GM18867 (cell line): ENCODE data around the gene PGBD5.
"Not testable (repeated sequence)": the region's sequence is repeated elsewhere in the genome, so short reads cannot be mapped to it uniquely, and the experiment has no call there.

Experiments used
- ATAC-seq: cut with Tn5 transposase; IDR thresholded peaks from one replicate; pipeline ENCODE4 v1.9.1; 2021; ENCODE audit warnings: mild to moderate bottlenecking, moderate library complexity; ENCODE audit not compliant: unreplicated experiment

Gene PGBD5

DNA sequence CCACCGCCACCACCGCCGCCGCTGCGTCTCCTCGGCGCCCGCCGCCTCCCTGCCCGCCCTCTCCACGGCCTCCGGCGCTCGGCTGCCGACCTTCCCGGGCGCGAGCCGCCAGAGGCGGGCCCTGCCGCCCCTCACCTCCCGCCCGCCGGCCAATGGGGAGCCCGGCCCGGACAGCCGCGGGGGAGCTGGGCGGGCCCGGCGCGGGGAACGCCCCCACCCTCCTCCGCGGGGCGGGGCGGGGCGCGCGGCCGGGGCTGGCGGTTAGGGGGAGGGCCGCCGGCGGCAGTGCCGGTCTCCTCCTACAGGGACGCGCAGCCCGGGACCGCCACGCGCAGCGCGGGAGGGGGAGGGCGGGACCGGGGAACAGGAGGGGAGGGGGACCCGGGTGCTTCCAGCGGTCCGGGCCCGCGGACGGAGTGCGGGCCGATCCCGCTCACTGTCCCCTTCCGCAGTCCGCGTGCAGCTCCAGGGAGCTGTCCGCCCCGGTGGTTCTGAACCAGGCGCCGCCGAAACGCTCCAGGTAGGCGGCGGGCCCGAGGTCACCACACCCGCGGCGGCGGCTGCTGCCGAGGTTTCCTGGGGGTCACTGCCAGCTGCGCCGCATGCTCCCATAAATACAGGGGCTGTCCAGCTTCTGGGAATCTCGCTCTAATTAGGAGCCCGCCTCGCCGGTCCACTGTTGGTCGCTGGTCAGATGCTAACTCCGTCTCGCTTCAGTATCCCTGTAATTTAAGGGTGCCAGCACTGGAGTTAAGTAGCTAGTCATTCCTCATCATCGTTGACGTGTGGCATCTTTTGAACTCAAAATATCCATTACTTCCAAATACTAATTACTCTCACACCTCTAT lies at the start of gene PGBD5:
Gene PGBD5 (minus strand): TSS at position 87 of the 848 bp plus-strand sequence. CDS start 404 bp downstream, outside the sequence.
- ATAC-seq = peak; percentile 90

GRCh38 chr1:230474924-230475323 lies 48.8 kb upstream of the PGBD5 start:
- not testable (repeated sequence) for ATAC-seq

DNA sequence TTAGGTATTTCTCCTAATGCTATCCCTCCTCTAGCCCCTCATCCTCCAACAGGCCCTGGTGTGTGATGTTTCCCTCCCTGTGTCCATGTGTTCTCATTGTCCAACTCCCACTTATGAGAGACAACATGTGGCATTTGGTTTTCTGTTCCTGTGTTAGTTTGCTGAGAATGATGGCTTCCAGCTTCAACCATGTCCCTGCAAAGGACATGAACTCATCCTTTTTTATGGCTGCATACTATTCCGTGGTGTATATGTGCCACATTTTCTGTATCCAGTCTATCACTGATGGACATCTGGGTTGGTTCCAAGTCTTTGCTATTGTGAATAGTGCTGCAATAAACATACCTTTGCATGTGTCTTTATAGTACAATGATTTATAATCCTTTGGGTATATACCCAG lies 44.6 kb upstream of the PGBD5 start:
- ATAC-seq = not testable (repeated sequence)

DNA sequence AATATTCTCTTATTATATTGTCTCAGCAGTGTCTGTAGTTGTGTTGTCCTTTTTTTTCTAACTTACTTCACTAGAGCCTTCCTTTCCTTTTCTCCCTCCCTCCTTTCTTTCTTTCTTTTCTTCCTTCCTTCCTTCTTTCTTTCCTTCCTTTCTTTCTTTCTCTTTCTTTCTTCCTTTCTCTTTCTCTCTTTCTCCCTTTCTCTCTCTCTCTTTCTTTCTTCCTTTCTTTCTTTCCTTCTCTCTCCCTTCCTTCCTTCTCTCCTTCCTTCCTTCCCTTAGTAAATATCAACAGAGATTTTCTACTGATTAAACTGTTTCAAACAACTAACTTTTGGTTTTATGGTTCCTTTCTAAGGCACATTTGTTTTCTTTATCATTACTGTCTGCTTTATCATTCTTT lies 43.1 kb upstream of the PGBD5 start:
- no peak for ATAC-seq

GRCh38 chr1:230465691-230466090 lies 39.6 kb upstream of the PGBD5 start:
- ATAC-seq = no peak

- ATAC-seq = no peak
Observed at GRCh38 chr1:230464671-230465070, 38.5 kb upstream of the PGBD5 start.

GRCh38 chr1:230463760-230464159 lies 37.6 kb upstream of the PGBD5 start:
- no peak for ATAC-seq

DNA sequence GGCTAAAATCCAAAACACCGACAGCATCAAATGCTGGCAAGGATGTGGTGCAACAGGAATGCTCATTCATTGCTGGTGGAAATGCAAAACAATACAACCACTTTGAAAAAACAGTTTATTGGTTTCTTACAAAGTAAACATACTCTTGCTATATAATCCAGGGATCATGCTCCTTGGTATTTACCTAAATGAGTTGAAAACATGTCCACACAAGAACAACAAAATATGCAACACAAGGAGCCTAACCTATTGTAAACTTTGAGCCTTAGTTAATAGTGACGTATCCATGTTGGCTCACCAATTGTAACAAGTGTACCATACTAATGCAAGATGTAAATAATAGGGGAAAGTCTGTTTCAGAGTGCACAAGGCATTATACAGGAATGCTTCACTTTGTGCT lies 37.2 kb upstream of the PGBD5 start:
- ATAC-seq = no peak

DNA sequence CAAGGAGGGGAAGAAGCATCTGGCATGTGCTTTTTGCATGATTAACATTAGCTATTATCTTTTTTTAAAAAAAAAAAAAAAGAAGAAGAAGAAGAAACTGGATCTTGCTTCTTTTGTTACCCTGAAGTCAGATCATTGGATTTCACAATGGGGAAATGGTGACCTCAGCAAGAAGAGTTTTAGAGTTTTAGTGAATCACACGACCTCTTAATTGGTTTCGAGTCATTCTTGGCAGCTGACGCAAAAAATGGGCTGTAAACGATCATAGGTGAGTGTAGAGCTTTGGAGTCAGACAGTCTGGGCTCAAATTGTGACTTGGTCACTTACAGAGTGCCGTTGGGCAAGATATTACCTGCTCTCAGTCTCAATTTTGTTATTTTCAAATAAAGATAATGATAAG lies 33.3 kb upstream of the PGBD5 start:
- ATAC-seq = no peak

DNA sequence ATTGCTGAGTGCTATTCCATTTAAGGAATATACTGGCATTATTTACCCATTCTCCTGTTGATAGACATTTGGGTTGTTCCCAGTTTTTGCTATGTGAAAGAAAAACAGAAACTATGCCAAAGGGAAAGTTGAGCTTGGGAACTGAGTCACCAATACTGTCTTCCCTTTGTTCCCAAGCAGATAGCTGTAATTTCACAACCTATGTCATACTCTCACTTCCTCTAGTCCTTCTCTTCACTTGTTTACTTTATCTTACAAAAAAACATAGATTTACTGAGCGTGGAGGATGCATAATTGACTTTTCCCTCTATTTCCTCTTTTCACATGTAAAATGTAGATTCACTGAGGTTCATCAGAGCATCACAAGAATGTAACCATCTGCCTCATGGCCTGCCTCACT lies 32.4 kb upstream of the PGBD5 start:
- ATAC-seq = no peak

- ATAC-seq = no peak
Observed at GRCh38 chr1:230456478-230456877, 30.3 kb upstream of the PGBD5 start.

DNA sequence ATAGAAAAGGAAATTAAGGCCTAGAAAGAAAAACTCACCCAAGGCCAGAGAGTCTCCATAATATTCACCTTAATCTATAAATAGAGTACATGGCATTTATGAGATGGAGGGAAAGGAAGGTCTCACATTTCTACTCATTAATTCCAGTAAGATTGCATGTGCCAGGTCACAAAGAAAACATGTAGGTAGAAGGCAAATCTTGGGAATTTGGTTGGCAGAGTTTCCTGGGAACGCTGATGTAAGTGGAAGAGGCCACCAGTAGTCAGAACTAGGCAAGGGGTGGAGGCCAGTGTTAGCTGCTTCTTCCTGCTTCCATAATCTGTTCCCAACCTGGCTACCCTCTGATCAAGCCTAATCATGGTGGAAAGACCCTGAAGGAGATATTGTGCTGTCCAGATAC lies 29.2 kb upstream of the PGBD5 start:
- no peak for ATAC-seq

DNA sequence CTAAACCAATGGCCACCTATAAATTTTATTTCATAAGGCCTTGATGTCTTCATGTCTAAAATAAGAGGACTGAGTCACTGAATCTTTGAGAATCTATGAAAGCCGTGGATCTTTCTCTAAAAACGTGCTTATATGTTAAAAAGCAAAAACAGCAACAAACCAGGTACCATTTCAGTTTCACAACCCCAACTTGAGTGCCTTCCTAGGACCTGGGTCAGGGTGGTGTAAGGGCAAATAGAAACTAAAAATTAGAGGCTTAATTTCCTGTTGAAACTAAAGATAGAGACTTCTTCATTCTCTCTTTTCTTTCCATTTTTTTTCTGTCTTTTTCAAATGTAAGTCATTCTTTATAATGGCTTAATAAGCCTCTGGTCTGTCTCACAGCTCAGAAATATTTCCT lies 27.2 kb upstream of the PGBD5 start:
- ATAC-seq = no peak

DNA sequence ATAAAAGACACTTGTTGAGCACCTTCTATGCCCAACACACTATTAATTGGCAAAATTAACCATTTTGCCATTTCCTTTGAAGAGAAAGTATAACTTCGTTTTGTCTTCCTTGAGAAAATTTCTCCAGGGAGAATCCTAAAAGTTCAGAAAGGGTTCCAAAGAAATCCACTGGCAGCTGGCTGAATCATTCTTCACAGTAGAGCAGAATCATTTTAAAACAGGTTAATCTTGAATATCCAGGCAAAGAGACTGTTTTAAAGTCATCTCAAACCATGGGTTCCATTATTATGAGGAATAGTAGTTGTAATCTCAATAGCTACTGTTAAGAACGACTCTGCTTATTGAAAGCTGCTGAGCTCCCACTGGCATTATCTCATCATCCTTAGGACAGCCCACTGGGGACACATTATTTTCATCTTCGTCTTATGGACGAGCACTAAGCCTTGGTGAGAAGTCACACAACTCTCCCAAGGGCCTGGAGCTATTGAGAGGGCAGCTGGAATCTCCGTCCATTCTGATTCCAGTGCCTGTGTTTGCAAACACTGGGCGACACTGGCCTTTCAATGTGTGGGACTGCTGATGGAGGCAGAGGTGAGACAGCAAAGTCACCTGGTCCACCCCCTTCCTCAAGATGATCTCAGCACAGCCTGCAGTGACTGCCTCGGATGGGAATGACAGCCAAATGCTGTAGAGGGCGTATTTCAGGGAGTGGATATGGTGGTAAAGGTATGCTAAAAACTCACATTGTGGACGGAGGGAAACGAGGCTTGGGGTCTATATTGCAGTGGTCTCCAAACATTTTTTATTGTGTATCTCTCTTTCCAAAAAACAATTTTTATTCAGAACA lies 15.3 kb upstream of the PGBD5 start:
- no peak for ATAC-seq

- ATAC-seq = no peak
Observed at GRCh38 chr1:230435108-230435507, 9.0 kb upstream of the PGBD5 start.

GRCh38 chr1:230431527-230431926 lies 5.4 kb upstream of the PGBD5 start:
- ATAC-seq = no peak

DNA sequence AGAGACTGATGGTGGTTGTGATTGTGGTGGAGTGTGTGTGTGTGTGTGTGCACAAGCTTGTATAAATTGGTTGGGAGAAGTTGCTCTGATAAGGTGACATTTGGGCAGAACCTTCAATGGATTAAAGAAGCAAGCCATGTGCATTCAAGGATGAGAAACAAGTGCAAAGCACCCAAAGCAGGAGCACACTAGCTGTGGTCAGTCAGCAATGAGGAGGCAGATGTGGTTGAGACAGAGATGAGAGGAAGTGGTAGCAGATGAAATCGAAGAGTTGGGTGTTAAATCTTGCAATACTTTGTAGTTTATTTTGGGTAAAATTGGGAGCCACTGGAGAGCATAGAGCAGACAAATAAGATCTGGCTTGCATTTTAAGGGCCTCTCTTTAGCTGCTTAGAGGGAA lies 4.4 kb upstream of the PGBD5 start:
- ATAC-seq = no peak

DNA sequence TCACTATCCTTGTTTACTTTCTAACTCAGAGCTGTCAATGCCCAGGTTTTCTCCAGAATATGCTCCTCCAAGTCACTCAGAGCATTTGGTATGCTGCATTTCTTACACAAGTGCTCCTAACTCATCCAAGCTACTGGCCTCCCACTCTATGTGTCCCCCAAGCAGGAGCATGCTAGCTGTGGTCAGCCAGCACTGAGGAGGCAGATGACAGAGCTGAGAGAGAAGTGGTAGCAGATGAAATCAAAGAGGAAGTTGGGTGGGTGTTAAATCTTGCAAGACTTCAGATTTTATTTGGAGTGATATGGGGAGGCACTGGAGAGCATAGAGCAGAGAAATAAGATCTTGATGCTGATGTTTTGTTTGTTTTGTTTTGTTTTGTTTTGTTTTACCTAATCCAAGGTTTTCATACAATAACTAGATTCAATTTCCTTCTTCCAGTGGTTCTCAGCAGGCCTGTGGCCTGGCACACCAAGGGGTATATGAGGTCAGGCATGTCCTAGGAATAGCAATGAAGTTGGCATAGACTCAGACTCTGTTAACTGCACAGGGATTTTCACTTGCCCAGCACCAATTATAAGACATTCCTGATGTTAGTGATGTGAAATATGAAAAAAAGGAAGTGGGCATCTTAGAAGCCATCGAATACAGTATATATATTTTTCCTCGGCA lies 3.1 kb upstream of the PGBD5 start:
- ATAC-seq = no peak

- ATAC-seq = no peak
Observed at GRCh38 chr1:230427981-230428380, 1.8 kb upstream of the PGBD5 start.

- ATAC-seq = no peak
Observed at GRCh38 chr1:230427094-230427876, 1.2 kb upstream of the PGBD5 start.
